BE2C (cell line): Measurements from ENCODE around the gene ACTRT2.

Source experiments
- DNase-seq: peaks from one replicate; pipeline ENCODE4 v3.0.0-alpha.2; 2020
- H3K27me3 ChIP-seq: fragments of 250-450 bp; sonication (Bioruptor Pico); 2 replicates; pipeline ENCODE4 v1.5.1; 2020; ENCODE audit warnings: mild to moderate bottlenecking
- H3K36me3 ChIP-seq: fragments of 250-450 bp; sonication (Bioruptor Pico); 2 replicates; pipeline ENCODE4 v1.5.1; 2020; ENCODE audit warnings: mild to moderate bottlenecking
- H3K4me1 ChIP-seq: fragments of 250-450 bp; sonication (Bioruptor Pico); 2 replicates; pipeline ENCODE4 v1.5.1; 2020
- H3K4me3 ChIP-seq: 2 replicates; pipeline ENCODE4 v1.5.1; 2011; ENCODE audit warnings: low read depth, low read length
- H3K9me3 ChIP-seq: fragments of 250-450 bp; sonication (Bioruptor Pico); 2 replicates; pipeline ENCODE4 v1.5.1; 2020
- TF ChIP-seq, protein P1 (sequence below): IDR thresholded peaks from 2 replicates; pipeline ENCODE4 v1.5.1; 2012; ENCODE audit warnings: mild to moderate bottlenecking, low read depth, low read length

ACTRT2 gene

DNA sequence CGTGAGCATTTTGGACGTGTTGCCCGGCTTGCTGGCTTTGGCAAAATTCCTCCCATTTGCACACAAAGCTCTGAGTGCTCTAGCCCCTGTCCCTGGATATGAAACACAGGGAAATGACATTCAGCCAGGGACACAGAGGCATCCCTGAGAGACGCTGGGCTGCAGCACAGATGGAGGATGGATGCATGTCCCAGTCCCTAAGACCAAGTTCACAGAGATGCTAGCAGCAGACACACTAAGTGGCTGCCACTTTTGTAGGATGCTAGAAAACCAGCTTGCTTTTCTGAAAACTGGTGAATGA, 12.5 kb downstream of the ACTRT2 start:
- no peak overlapping the region for H3K4me3 ChIP-seq
- DNase-seq, result no peak
- TF ChIP-seq, protein P1, sequence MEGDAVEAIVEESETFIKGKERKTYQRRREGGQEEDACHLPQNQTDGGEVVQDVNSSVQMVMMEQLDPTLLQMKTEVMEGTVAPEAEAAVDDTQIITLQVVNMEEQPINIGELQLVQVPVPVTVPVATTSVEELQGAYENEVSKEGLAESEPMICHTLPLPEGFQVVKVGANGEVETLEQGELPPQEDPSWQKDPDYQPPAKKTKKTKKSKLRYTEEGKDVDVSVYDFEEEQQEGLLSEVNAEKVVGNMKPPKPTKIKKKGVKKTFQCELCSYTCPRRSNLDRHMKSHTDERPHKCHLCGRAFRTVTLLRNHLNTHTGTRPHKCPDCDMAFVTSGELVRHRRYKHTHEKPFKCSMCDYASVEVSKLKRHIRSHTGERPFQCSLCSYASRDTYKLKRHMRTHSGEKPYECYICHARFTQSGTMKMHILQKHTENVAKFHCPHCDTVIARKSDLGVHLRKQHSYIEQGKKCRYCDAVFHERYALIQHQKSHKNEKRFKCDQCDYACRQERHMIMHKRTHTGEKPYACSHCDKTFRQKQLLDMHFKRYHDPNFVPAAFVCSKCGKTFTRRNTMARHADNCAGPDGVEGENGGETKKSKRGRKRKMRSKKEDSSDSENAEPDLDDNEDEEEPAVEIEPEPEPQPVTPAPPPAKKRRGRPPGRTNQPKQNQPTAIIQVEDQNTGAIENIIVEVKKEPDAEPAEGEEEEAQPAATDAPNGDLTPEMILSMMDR, result no peak
- H3K4me1 ChIP-seq, result no peaks in the 10 kb centered on the region
- peaks cover 21% of the 10 kb centered on the region for H3K27me3 ChIP-seq
- no peaks in the 10 kb centered on the region for H3K9me3 ChIP-seq
- no peaks in the 10 kb centered on the region for H3K36me3 ChIP-seq

DNA sequence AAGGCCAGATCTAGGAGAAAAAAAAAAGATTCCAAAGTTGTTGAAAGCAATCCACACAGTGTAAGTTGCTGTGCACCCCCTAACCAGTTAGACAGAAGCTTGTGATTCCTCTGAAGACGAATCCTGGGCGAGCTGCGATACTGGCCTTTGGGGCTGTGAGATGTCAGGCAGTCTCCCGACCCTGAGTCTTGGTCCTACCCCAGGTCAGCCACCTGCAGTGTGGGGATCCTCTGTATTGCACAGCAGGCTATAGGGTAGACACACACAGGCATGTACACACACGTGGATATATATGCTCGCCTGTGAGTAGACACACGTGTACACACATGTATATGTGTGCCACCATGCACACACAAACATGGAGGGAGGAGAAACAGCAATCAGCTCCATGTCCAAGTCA, 12.9 kb downstream of the ACTRT2 start:
- Histone ChIP-seq H3K27me3 (peaks cover 21% of the 10 kb centered on the region), H3K9me3 (no peaks in the 10 kb centered on the region), H3K36me3 (no peaks in the 10 kb centered on the region), H3K4me1 (no peaks in the 10 kb centered on the region), H3K4me3 (no peak overlapping the region)
- TF ChIP-seq, protein P1, result no peak
- DNase-seq, result no peak

DNA sequence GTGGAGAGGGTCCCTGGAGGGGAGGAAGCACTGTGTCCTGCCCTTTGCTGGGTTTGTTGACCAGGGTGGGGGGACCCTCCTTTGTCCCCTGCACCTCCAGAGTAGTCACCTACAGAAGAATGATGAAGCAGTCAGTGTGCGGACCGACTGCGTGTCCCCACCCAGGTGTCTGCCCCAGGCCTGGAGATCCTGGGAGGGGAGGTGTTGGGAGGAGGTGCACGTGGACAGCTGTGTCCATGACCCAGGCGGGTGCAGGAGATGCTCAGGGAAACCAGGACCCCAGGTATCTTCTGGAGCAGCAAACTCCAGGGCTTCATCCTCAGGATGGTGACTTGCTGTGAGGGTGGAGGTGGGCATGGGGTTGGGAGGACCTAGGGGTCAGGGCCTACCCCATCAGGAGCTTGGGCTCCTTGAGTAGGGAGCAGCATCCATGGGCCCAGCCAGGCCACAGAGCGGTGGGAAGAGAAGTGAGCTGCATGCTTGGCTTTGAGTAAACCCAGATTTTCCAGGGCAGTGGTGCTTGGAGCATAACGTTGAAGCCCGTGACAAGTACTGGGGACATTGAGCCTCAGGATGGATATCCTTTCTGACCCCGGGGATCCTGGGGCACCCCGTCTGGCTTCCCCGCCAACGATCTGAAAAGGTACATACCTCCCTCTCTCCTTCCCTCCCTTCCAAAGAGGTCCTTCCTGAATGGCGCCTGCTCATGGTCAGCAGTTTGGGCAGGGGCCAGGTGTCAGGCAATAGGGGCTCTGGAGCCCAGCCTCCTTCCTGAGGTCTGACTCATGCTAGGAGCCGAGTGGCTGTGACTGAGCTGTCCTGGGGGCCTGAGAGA, 13.7 kb downstream of the ACTRT2 start:
- Histone ChIP-seq H3K27me3 (peaks cover 16% of the 10 kb centered on the region), H3K36me3 (no peaks in the 10 kb centered on the region), H3K9me3 (no peaks in the 10 kb centered on the region), H3K4me1 (no peaks in the 10 kb centered on the region), H3K4me3 (no peak overlapping the region)
- no peak for DNase-seq
- TF ChIP-seq, protein P1, result no peak

GRCh38 chr1:3035563-3036446, 14.5 kb downstream of the ACTRT2 start:
- Histone ChIP-seq H3K27me3 (peaks cover 7% of the 10 kb centered on the region), H3K4me1 (no peaks in the 10 kb centered on the region), H3K4me3 (no peak overlapping the region), H3K36me3 (no peaks in the 10 kb centered on the region), H3K9me3 (no peaks in the 10 kb centered on the region)
- TF ChIP-seq, protein P1, result no peak
- no peak for DNase-seq

GRCh38 chr1:3036447-3037280, 15.4 kb downstream of the ACTRT2 start:
- peaks cover under 1% of the 10 kb centered on the region for H3K27me3 ChIP-seq
- no peak for DNase-seq
- H3K9me3 ChIP-seq, result no peaks in the 10 kb centered on the region
- no peak overlapping the region for H3K4me3 ChIP-seq
- H3K4me1 ChIP-seq, result no peaks in the 10 kb centered on the region
- TF ChIP-seq, protein P1, result no peak
- no peaks in the 10 kb centered on the region for H3K36me3 ChIP-seq
